Spleen (tissue), 11 donors: ENCODE results near the gene TCF19. TPM values are rescaled to one million over a fixed set of nuclear protein-coding genes. Genes with fewer than 3 reads are reported as not detected.

Source experiments
- DNase-seq: peaks from one replicate; pipeline ENCODE4 v3.0.0-alpha.2; 2020
- H3K27ac ChIP-seq, 8 donors: fragments of 200-600 bp; sonication (generic) in 7 of 8; 1 replicate in 4 of 8; 2 replicates in 4 of 8; pipeline versions ENCODE4 v1.5.0 to v1.8.0; 2016 to 2021; ENCODE audit warnings: inconsistent platforms in 4 of 8, mild to moderate bottlenecking in 4 of 8, moderate library complexity in 1 of 8
- H3K27me3 ChIP-seq, 7 donors: fragments of 200-600 bp; sonication (generic) in 6 of 7; replicated peaks in 1 of 7; 1 replicate in 4 of 7; 2 replicates in 3 of 7; pipeline versions ENCODE4 v1.5.0 to v1.8.0; 2016 to 2021; ENCODE audit warnings: inconsistent platforms in 3 of 7, mild to moderate bottlenecking in 1 of 7
- H3K36me3 ChIP-seq, 6 donors: fragments of 200-600 bp; sonication (generic) in 5 of 6; 1 replicate in 4 of 6; 2 replicates in 2 of 6; pipeline versions ENCODE4 v1.5.0 to v1.8.0; 2016 to 2021; ENCODE audit warnings: inconsistent platforms in 2 of 6
- H3K4me1 ChIP-seq, 6 donors: fragments of 200-600 bp; sonication (generic) in 5 of 6; 1 replicate in 3 of 6; 2 replicates in 3 of 6; pipeline versions ENCODE4 v1.5.0 to v1.8.0; 2016 to 2021; ENCODE audit warnings: inconsistent platforms in 3 of 6
- H3K4me3 ChIP-seq, 8 donors: fragments of 200-600 bp; sonication (generic) in 7 of 8; 1 replicate in 4 of 8; 2 replicates in 4 of 8; pipeline versions ENCODE4 v1.5.0 to v1.8.0; 2016 to 2021; ENCODE audit warnings: inconsistent platforms in 4 of 8, mild to moderate bottlenecking in 4 of 8, moderate library complexity in 2 of 8
- H3K9me3 ChIP-seq, 8 donors: fragments of 200-600 bp; sonication (generic) in 7 of 8; 1 replicate in 4 of 8; 2 replicates in 4 of 8; pipeline versions ENCODE4 v1.5.0 to v1.8.0; 2016 to 2021; ENCODE audit warnings: inconsistent platforms in 4 of 8
- CTCF ChIP-seq, 11 experiments: fragments of 200-600 bp in 7 of 11; fragments of 450-650 bp in 4 of 11; sonication (generic) in 4 of 11; IDR thresholded peaks in 8 of 11; conservative IDR thresholded peaks in 3 of 11; 1 replicate in 7 of 11; 2 replicates in 4 of 11; pipeline versions ENCODE4 v1.4.0 to v1.8.0; 2016 to 2021; ENCODE audit warnings: antibody characterized with exemption in 11 of 11, inconsistent platforms in 4 of 11, mild to moderate bottlenecking in 1 of 11
- POLR2A ChIP-seq, 3 donors: fragments of 450-650 bp; IDR thresholded peaks; one replicate each; pipeline ENCODE4 v1.5.1; 2017; ENCODE audit warnings: antibody characterized with exemption in 3 of 3, mild to moderate bottlenecking in 1 of 3
- POLR2AphosphoS5 ChIP-seq, 3 donors: sonication (generic); formaldehyde crosslinking; IDR thresholded peaks; one replicate each; pipeline ENCODE4 v1.5.1; 2017; ENCODE audit warnings: antibody characterized with exemption in 3 of 3
- WGBS, 5 donors: extraction: QIAGEN DNeasy Blood & Tissue Kit in 3 of 5; methylation state at CpG; one replicate each; pipeline versions ENCODE4 v1.1.5 to v1.1.7; 2013 to 2018; 5-methylcytosine and 5-hydroxymethylcytosine counted together
- intact Hi-C: fragments of 100-400 bp; cut with DNase I; formaldehyde crosslinking; loops from one replicate; pipeline ENCODE4 v1.15.0; 2023; ENCODE audit warnings: low total_unique reads
- polyA plus RNA-seq, 3 donors: library from polyadenylated mRNA; stranded (reverse); fragments of 200-250 nt; gene quantifications; one replicate each; pipeline ENCODE4 v1.2.1, GENCODE V29; 2013
- total RNA-seq, 7 donors: library from RNA; depleted of rRNA in 3 of 7; stranded (reverse); fragments of >200 nt in 3 of 7; fragmentation: NEBNext Ultra II Directional in 4 of 7; extraction: Animal tissue kit (Norgen Biotek cat#: 25700) in 4 of 7; gene quantifications; one replicate each; pipeline versions ENCODE4 v1.1.0 to v1.2.1, GENCODE V29; 2016 to 2021
- donor health status: healthy with polysubstance abuse.
- donor health status: DM: no; HTN: no; CAD: no; lungs with moderate emphysema.
- donor health status: DM: no; HTN: no; CAD: no.
- donor health status: Bipolar disorder and iron deficiency.
- donor health status: healthy.
- donor health status: DM: no; HTN: no; CAD: no.
- donor health status: DM: yes; HTN: yes; CAD: no.

Gene TCF19
- total and polyA plus RNA-seq, 10 donors = 6.2 to 12.6 (median 9.3) TPM

GRCh38 chr6:31175971-31176370 lies 17.6 kb downstream of the TCF19 start:
- Histone ChIP-seq H3K9me3 (no peaks in the 10 kb centered on the region), H3K4me1 (peaks cover 0 to 26% (median 7%) of the 10 kb centered on the region in 6 donors), H3K27me3 (no peaks in the 10 kb centered on the region), H3K36me3 (peaks cover 0 to 7% (median 0%) of the 10 kb centered on the region in 6 donors), H3K27ac (no peak overlapping the region), H3K4me3 (no peak overlapping the region)
- DNase-seq = no peak
- TF ChIP-seq CTCF (IDR thresholded peaks at IDR 0.05 in 8 of 11, conservative IDR thresholded peaks at IDR 0.05 in 3 of 11) = no peak
- no peak for TF ChIP-seq POLR2AphosphoS5 (IDR thresholded peaks at IDR 0.05)
- no peak for TF ChIP-seq POLR2A (IDR thresholded peaks at IDR 0.05)
- intact Hi-C loops = no loop called here
- 84 to 94% (median 86%) methylated on average over 3 of the region's 3 CpGs for WGBS, 5 donors

DNA sequence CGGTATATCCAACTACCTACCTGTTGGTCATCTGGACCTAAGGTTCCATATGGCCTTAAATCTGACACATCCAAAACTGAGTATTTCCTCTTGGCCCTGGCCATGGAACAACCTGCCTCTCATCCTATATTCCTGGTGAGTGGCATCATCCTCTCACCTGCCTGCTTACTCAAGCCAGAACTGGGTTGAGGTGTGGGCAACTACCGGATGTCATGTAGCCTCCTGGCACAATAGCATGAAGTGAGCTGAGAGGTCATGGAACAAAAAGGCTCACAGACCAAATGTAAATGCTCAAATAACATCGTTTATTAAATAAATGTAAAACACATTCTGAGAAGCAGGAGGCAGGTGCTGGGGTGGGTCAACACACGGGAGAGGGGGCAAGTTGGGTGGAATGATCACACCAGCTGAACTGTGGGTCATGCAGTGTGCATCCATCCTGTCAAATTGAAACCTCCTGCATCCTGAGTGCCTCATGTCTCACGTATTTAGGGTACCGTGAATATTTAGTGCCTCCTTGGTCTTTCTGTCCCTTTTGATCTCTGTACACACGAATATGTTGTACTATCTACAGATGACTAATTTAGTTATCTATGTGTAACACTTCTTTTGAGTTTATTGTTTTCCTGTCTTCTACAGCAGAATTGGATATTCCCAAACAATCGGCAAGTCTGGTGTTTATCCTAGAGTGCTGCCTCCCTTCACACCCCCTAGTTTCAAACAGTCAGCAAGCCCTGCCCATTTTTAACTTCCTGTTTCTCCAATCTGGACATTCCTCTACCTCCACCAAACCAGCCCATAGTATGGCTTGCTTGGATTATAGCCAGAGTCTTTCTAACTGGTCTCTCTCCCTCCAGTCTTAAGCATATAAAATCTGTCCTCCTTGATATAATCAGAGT lies 20.0 kb downstream of the TCF19 start:
- WGBS, 5 donors = 46 to 65% (median 55%) methylated on average over 7 to 8 of the region's 8 CpGs
- H3K4me1 ChIP-seq = peaks cover 0 to 28% (median 7%) of the 10 kb centered on the region in 6 donors
- no peaks in the 10 kb centered on the region for H3K9me3 ChIP-seq
- peak overlapping the region in 2 of 8 donors; percentile 8 to 21 for H3K27ac ChIP-seq
- intact Hi-C loops = no loop called here
- H3K36me3 ChIP-seq = peaks cover 0 to 7% (median 0%) of the 10 kb centered on the region in 6 donors
- H3K27me3 ChIP-seq = no peaks in the 10 kb centered on the region
- DNase-seq = no peak
- TF ChIP-seq POLR2A (IDR thresholded peaks at IDR 0.05) = no peak
- TF ChIP-seq POLR2AphosphoS5 (IDR thresholded peaks at IDR 0.05) = no peak
- no peak for TF ChIP-seq CTCF (IDR thresholded peaks at IDR 0.05 in 8 of 11, conservative IDR thresholded peaks at IDR 0.05 in 3 of 11)
- H3K4me3 ChIP-seq = no peak overlapping the region

- no peak for TF ChIP-seq CTCF (IDR thresholded peaks at IDR 0.05 in 8 of 11, conservative IDR thresholded peaks at IDR 0.05 in 3 of 11)
- no peak for TF ChIP-seq POLR2A (IDR thresholded peaks at IDR 0.05)
- TF ChIP-seq POLR2AphosphoS5 (IDR thresholded peaks at IDR 0.05) = no peak
- Histone ChIP-seq H3K4me1 (peaks cover 0 to 28% (median 7%) of the 10 kb centered on the region in 6 donors), H3K4me3 (no peak overlapping the region), H3K36me3 (peaks cover 0 to 7% (median 0%) of the 10 kb centered on the region in 6 donors), H3K9me3 (no peaks in the 10 kb centered on the region), H3K27ac (peak overlapping the region in 2 of 8 donors; percentile 8 to 21), H3K27me3 (no peaks in the 10 kb centered on the region)
- 69 to 79% (median 77%) methylated on average over 4 of the region's 4 CpGs for WGBS, 5 donors
- DNase-seq = no peak
- intact Hi-C loops = no loop called here
Observed at GRCh38 chr6:31179042-31179386, 20.6 kb downstream of the TCF19 start.

- no peak for DNase-seq
- intact Hi-C loops = no loop called here
- TF ChIP-seq CTCF (IDR thresholded peaks at IDR 0.05 in 8 of 11, conservative IDR thresholded peaks at IDR 0.05 in 3 of 11) = no peak
- H3K4me1 ChIP-seq = peaks cover 0 to 28% (median 7%) of the 10 kb centered on the region in 6 donors
- H3K27me3 ChIP-seq = no peaks in the 10 kb centered on the region
- H3K27ac ChIP-seq = peak overlapping the region in 2 of 8 donors; percentile 27 to 77
- H3K4me3 ChIP-seq = peak overlapping the region in 5 of 8 donors; percentile 28 to 54 (median 44)
- no peaks in the 10 kb centered on the region for H3K9me3 ChIP-seq
- 92 to 100% (median 96%) methylated on average over 8 of the region's 8 CpGs for WGBS, 5 donors
- peaks cover 0 to 7% (median 0%) of the 10 kb centered on the region in 6 donors for H3K36me3 ChIP-seq
Observed at GRCh38 chr6:31179896-31180295, 21.5 kb downstream of the TCF19 start.
